K562 (cell line): ENCODE data around the gene HEMGN. TPM values are rescaled to one million over a fixed set of nuclear protein-coding genes. Genes with fewer than 3 reads are reported as not detected.

Experiments
- AFF1 ChIP-seq, 2 experiments: fragments of 450-650 bp; IDR thresholded peaks; 2 replicates each; pipeline ENCODE4 v1.6.1; 2018; ENCODE audit warnings: mild to moderate bottlenecking in 2 of 2, low read depth in 1 of 2; ENCODE audit not compliant: partially characterized antibody in 2 of 2
- CBFA2T3 ChIP-seq: fragments of 450-650 bp; IDR thresholded peaks from 2 replicates; pipeline ENCODE4 v1.6.1; 2017
- CEBPB ChIP-seq: fragments of 450-650 bp; IDR thresholded peaks from 2 replicates; pipeline ENCODE4 v1.6.1; 2016; ENCODE audit warnings: missing genetic modification characterization, missing compliant biosample characterization
- CXXC5 ChIP-seq: fragments of 250-450 bp; sonication (Bioruptor Pico); IDR thresholded peaks from 2 replicates; pipeline ENCODE4 v1.8.0; 2022; ENCODE audit warnings: inconsistent platforms, mild to moderate bottlenecking, moderate library complexity
- EGR1 ChIP-seq: fragments of 450-650 bp; conservative IDR thresholded peaks from 2 replicates; pipeline ENCODE4 v1.6.1; 2017; ENCODE audit warnings: mild to moderate bottlenecking
- ELF1 ChIP-seq: fragments of 200-800 bp; sonication (Bioruptor generic); IDR thresholded peaks from 2 replicates; pipeline ENCODE4 v1.6.1; 2016; ENCODE audit warnings: missing genetic modification characterization, missing compliant biosample characterization
- FUS ChIP-seq: fragments of 200-400 bp; formaldehyde crosslinking; optimal IDR thresholded peaks from 2 replicates; pipeline ENCODE3; 2017; ENCODE audit warnings: low read depth, low read length
- IRF1 ChIP-seq: sonication (generic); formaldehyde crosslinking; IDR thresholded peaks from 2 replicates; pipeline ENCODE4 v1.8.0; 2022; ENCODE audit warnings: missing genetic modification reagents, mild to moderate bottlenecking, borderline replicate concordance
- MAFF ChIP-seq: IDR thresholded peaks from 2 replicates; pipeline ENCODE4 v1.6.1; 2012; ENCODE audit warnings: low read length, improper control_type of control experiment
- NELFE ChIP-seq: IDR thresholded peaks from 2 replicates; pipeline ENCODE4 v1.6.1; 2011; ENCODE audit warnings: mild to moderate bottlenecking; ENCODE audit not compliant: insufficient read depth, insufficient read length
- NFATC3 ChIP-seq: fragments of 450-650 bp; IDR thresholded peaks from 2 replicates; pipeline ENCODE4 v1.6.1; 2017; ENCODE audit warnings: mild to moderate bottlenecking
- PHF8 ChIP-seq: fragments of 200-600 bp; sonication (generic); IDR thresholded peaks from 2 replicates; pipeline ENCODE4 v1.6.1; 2012; ENCODE audit warnings: mixed run types, mild to moderate bottlenecking, inconsistent platforms, low read length, moderate library complexity, borderline replicate concordance
- POLR2G ChIP-seq: fragments of 200-400 bp; formaldehyde crosslinking; IDR thresholded peaks from 2 replicates; pipeline ENCODE4 v1.6.1; 2017; ENCODE audit warnings: low read depth, mild to moderate bottlenecking, antibody characterized with exemption, low read length, moderate library complexity
- PURB ChIP-seq: sonication (generic); formaldehyde crosslinking; IDR thresholded peaks from 2 replicates; pipeline ENCODE4 v1.9.0; 2021; ENCODE audit warnings: low read depth, mild to moderate bottlenecking, missing genetic modification reagents
- RFX1 ChIP-seq: fragments of 450-650 bp; IDR thresholded peaks from 2 replicates; pipeline ENCODE4 v1.6.1; 2016; ENCODE audit warnings: mild to moderate bottlenecking, moderate library complexity
- SP1 ChIP-seq: sonication (generic); formaldehyde crosslinking; IDR thresholded peaks from 2 replicates; pipeline ENCODE4 v1.8.1; 2022; ENCODE audit warnings: mild to moderate bottlenecking, missing genetic modification reagents
- ZBTB8A ChIP-seq: fragments of 450-650 bp; IDR thresholded peaks from 2 replicates; pipeline ENCODE4 v1.6.1; 2018; ENCODE audit warnings: mild to moderate bottlenecking, moderate library complexity; ENCODE audit not compliant: partially characterized antibody
- polyA plus RNA-seq, 8 experiments: library from polyadenylated mRNA; depleted of rRNA in 4 of 8; stranded (reverse) in 5 of 8; unstranded in 3 of 8; fragments of >200 nt; fragmentation: Nextera tagmentation in 2 of 8; fragmentation: Illumina TruSeq in 1 of 8; extraction: Ambion mirVana in 2 of 8; extraction: Trizol in 1 of 8; gene quantifications; 2 replicates each; pipeline versions ENCODE4 v1.2.1 to v1.2.3, GENCODE V29; 2011 to 2014; ENCODE audit warnings: inconsistent platforms in 1 of 8, missing spikeins in 1 of 8
- total RNA-seq, 7 experiments: library from RNA; depleted of rRNA in 6 of 7; stranded (reverse); fragments of >200 nt in 6 of 7; fragmentation: Illumina TruSeq in 2 of 7; extraction: Trizol in 2 of 7; gene quantifications; 2 replicates each; pipeline versions ENCODE4 v1.2.1 to v1.2.3, GENCODE V29; 2011 to 2021; ENCODE audit warnings: low replicate concordance in 1 of 7
- TF ChIP-seq, protein P1 (sequence below): fragments of 250-450 bp; sonication (Bioruptor Pico); IDR thresholded peaks from 2 replicates; pipeline ENCODE4 v1.9.0; 2021; ENCODE audit warnings: mild to moderate bottlenecking, inconsistent platforms
- TF ChIP-seq, protein P2 (sequence below), 3 experiments: fragments of 200-800 bp in 1 of 3; sonication (Bioruptor generic) in 1 of 3; sonication (generic) in 1 of 3; formaldehyde crosslinking in 1 of 3; IDR thresholded peaks; 2 replicates each; pipeline versions ENCODE4 v1.6.1 to v1.8.0; 2016 to 2022; ENCODE audit warnings: mild to moderate bottlenecking in 2 of 3, missing compliant biosample characterization in 2 of 3, missing genetic modification characterization in 2 of 3, missing genetic modification reagents in 1 of 3

HEMGN gene
- total and polyA plus RNA-seq, 9 of the 15 experiments (the other 6 are each of a cell fraction or from before 2014, with no cell fraction given), result 56.3 to 258 (median 137) TPM

DNA sequence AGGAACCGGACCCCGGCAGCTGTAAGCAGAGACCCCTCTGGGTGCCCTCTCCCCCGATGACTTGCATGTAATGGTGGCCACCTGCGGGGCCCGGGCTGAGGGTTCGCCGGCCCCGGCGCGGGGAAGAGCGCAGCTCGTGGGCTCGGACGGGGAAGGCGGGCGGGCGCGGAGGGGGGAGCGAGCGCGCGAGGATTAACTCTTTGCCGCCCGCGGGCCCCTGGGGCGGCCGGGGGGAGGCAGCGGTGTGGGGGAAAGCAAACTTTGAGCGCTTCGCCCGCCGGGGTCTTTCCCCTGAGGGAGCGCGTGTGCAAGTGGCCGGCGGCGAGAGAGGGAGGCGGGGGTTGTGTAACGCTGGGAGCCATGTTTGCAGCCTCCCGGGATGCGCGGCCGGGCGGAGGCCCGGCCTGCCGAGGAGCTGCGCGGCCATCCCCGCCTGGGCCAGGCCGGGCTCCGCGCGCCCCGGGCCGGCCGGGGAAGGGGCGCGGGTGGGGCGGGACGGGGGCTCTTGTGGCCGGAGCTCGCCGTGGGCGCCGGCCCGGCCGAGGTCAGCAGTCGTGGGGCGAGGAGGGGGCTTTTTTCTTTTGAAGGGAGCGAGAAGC lies 45.7 kb upstream of the HEMGN start (continued):
- no peak for TF ChIP-seq PURB (CRISPR knock-in tag)
- no peak for TF ChIP-seq CBFA2T3
- TF ChIP-seq POLR2G, result peak; percentile 75
- TF ChIP-seq FUS, result peak; percentile 43
- TF ChIP-seq SP1 (CRISPR knock-in tag), result peak; percentile 53; the same call in 1 of the 2 replicates
- no peak for TF ChIP-seq RFX1
- TF ChIP-seq ELF1 (tag), result no peak
- no peak for TF ChIP-seq NELFE
- no peak for TF ChIP-seq CXXC5 (CRISPR knock-in tag)
- TF ChIP-seq AFF1 (IDR thresholded peaks at IDR 0.05; ENCODE audit: low read depth in 1 of 2, partially characterized antibody in 2 of 2), result no peak
- TF ChIP-seq CEBPB (tag), result no peak
- TF ChIP-seq MAFF, result no peak
- TF ChIP-seq IRF1, result no peak
- TF ChIP-seq, protein P1, sequence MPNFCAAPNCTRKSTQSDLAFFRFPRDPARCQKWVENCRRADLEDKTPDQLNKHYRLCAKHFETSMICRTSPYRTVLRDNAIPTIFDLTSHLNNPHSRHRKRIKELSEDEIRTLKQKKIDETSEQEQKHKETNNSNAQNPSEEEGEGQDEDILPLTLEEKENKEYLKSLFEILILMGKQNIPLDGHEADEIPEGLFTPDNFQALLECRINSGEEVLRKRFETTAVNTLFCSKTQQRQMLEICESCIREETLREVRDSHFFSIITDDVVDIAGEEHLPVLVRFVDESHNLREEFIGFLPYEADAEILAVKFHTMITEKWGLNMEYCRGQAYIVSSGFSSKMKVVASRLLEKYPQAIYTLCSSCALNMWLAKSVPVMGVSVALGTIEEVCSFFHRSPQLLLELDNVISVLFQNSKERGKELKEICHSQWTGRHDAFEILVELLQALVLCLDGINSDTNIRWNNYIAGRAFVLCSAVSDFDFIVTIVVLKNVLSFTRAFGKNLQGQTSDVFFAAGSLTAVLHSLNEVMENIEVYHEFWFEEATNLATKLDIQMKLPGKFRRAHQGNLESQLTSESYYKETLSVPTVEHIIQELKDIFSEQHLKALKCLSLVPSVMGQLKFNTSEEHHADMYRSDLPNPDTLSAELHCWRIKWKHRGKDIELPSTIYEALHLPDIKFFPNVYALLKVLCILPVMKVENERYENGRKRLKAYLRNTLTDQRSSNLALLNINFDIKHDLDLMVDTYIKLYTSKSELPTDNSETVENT (CRISPR knock-in tag), result no peak; the same call in 1 of the 2 replicates
- no peak for TF ChIP-seq ZBTB8A
- peak; percentile 35; the same call in 1 of the 2 replicates for TF ChIP-seq PHF8
- TF ChIP-seq NFATC3, result no peak
- TF ChIP-seq, protein P2, sequence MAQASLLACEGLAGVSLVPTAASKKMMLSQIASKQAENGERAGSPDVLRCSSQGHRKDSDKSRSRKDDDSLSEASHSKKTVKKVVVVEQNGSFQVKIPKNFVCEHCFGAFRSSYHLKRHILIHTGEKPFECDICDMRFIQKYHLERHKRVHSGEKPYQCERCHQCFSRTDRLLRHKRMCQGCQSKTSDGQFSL (CRISPR knock-in tag; IDR thresholded peaks at IDR 0.05), result no peak
- TF ChIP-seq, protein P2 (tag; IDR thresholded peaks at IDR 0.05), result no peak; a peak in 1 of 4 replicates
- TF ChIP-seq EGR1, result 0 out of 2 replicates have a peak, but pooled peaks have one; percentile 24
